Endothelial cell of umbilical vein (primary cell): ENCODE data around the gene BBX. TPM values are rescaled to one million over a fixed set of nuclear protein-coding genes. Genes with fewer than 3 reads are reported as not detected.

Experiments used
- BruUV-seq: library from RNA; stranded (reverse); fragments of 400-500 nt; replicated peaks from 2 replicates; lab custom pipeline; 2021; lab: Mats Ljungman, UMichigan
- CTCF ChIA-PET: fragments of 300-600, 350-600 bp; sonication (Branson Sonifier 250); formaldehyde crosslinking; loops from one replicate; lab custom pipeline; 2021; ENCODE audit warnings: antibody characterized with exemption, inconsistent platforms; lab: Charles Lee
- POLR2A ChIA-PET: fragments of 300-600, 350-600 bp; sonication (Branson Sonifier 250); formaldehyde crosslinking; loops from one replicate; lab custom pipeline; 2021; ENCODE audit warnings: antibody characterized with exemption, inconsistent platforms; lab: Charles Lee
- DNase-seq: peaks from one replicate; pipeline ENCODE4 v3.0.0-alpha.2; 2011; ENCODE audit warnings: low read depth, low spot score
- FAIRE-seq: peaks from 2 replicates; lab custom pipeline; 2011; peaks lifted over from hg19 to GRCh38; lab: Jason Lieb, UNC
- H2AFZ ChIP-seq: 2 replicates; pipeline ENCODE4 v1.6.0; 2012; ENCODE audit warnings: low read depth, low read length, control low read depth, inconsistent platforms
- H3K27ac ChIP-seq: 2 replicates; pipeline ENCODE4 v1.5.1; 2011; ENCODE audit warnings: low read depth, mild to moderate bottlenecking, control low read depth, low read length, moderate library complexity; ENCODE audit not compliant: insufficient read depth
- H3K27me3 ChIP-seq, 2 experiments: 2 replicates each; pipeline versions ENCODE4 v1.6.0 to v1.6.1; 2011; ENCODE audit warnings: low read length in 2 of 2, mixed read lengths in 1 of 2; ENCODE audit not compliant: control insufficient read depth in 2 of 2, insufficient read depth in 2 of 2
- H3K36me3 ChIP-seq, 2 experiments: 2 replicates in 1 of 2; 3 replicates in 1 of 2; pipeline ENCODE4 v1.5.1; 2011; ENCODE audit warnings: low read length in 2 of 2, mild to moderate bottlenecking in 1 of 2, moderate library complexity in 1 of 2; ENCODE audit not compliant: control insufficient read depth in 2 of 2, insufficient read depth in 2 of 2; ENCODE audit errors: extremely low read depth in 1 of 2
- H3K4me1 ChIP-seq: 3 replicates; pipeline ENCODE4 v1.5.1; 2011; ENCODE audit warnings: mild to moderate bottlenecking, low read length; ENCODE audit not compliant: control insufficient read depth, insufficient read depth; ENCODE audit errors: extremely low read depth
- H3K4me2 ChIP-seq: 2 replicates; pipeline ENCODE4 v1.6.1; 2011; ENCODE audit warnings: low read length, control low read depth, mixed read lengths; ENCODE audit not compliant: insufficient read depth
- H3K4me3 ChIP-seq, 3 experiments: fragments of 200-600 bp in 1 of 3; sonication (generic), shearing (Covaris generic) in 1 of 3; replicated peaks in 1 of 3; 2 replicates each; pipeline ENCODE4 v1.5.1; 2011 to 2016; ENCODE audit warnings: control low read depth in 3 of 3, low read length in 3 of 3, mild to moderate bottlenecking in 2 of 3, inconsistent platforms in 1 of 3, low read depth in 1 of 3, moderate library complexity in 1 of 3; ENCODE audit not compliant: insufficient read depth in 1 of 3
- H3K79me2 ChIP-seq: 2 replicates; pipeline ENCODE4 v1.6.0; 2012; ENCODE audit warnings: low read length, inconsistent platforms; ENCODE audit not compliant: control insufficient read depth, insufficient read depth
- H3K9ac ChIP-seq: replicated peaks from 2 replicates; pipeline ENCODE3; 2011; ENCODE audit warnings: low read length, control low read depth; ENCODE audit not compliant: insufficient read depth; ENCODE audit errors: extremely low read depth
- H3K9me1 ChIP-seq: replicated peaks from 3 replicates; pipeline ENCODE4 v1.6.0; 2011; ENCODE audit warnings: mild to moderate bottlenecking, low read length; ENCODE audit not compliant: control insufficient read depth, insufficient read depth; ENCODE audit errors: extremely low read depth
- H3K9me3 ChIP-seq: replicated peaks from 2 replicates; pipeline ENCODE4 v1.5.1; 2012; ENCODE audit warnings: low read length, inconsistent platforms; ENCODE audit not compliant: control insufficient read depth, insufficient read depth
- H4K20me1 ChIP-seq: replicated peaks from 2 replicates; pipeline ENCODE3; 2011; ENCODE audit warnings: mild to moderate bottlenecking, low read length; ENCODE audit not compliant: control insufficient read depth, insufficient read depth; ENCODE audit errors: extremely low read depth
- EZH2 ChIP-seq: IDR thresholded peaks from 2 replicates; pipeline ENCODE4 v1.6.1; 2012; ENCODE audit warnings: borderline replicate concordance, low read depth, mild to moderate bottlenecking, moderate library complexity, low read length, inconsistent platforms; ENCODE audit not compliant: severe bottlenecking
- FOS ChIP-seq: IDR thresholded peaks from 2 replicates; pipeline ENCODE4 v1.6.1; 2011; ENCODE audit warnings: mild to moderate bottlenecking, low read length, moderate library complexity, borderline replicate concordance; ENCODE audit not compliant: insufficient read depth
- GATA2 ChIP-seq: IDR thresholded peaks from 2 replicates; pipeline ENCODE4 v1.7.0; 2011; ENCODE audit warnings: low read depth, mild to moderate bottlenecking, moderate library complexity, mixed read lengths, low read length; ENCODE audit not compliant: insufficient read length, insufficient read depth
- JUN ChIP-seq: IDR thresholded peaks from 2 replicates; pipeline ENCODE4 v1.6.1; 2011; ENCODE audit warnings: borderline replicate concordance, low read depth; ENCODE audit not compliant: insufficient read length, insufficient read depth
- MYC ChIP-seq: IDR thresholded peaks from one replicate; pipeline ENCODE4 v1.6.1; 2011; ENCODE audit warnings: mild to moderate bottlenecking, low read depth, low read length
- POLR2A ChIP-seq: IDR thresholded peaks from 2 replicates; pipeline ENCODE4 v1.6.1; 2012; ENCODE audit warnings: low read depth, mild to moderate bottlenecking, control low read depth, low read length
- POLR2AphosphoS5 ChIP-seq: IDR thresholded peaks from 2 replicates; pipeline ENCODE4 v1.6.1; 2012; ENCODE audit warnings: low read depth, mild to moderate bottlenecking, control low read depth, low read length, moderate library complexity; ENCODE audit not compliant: insufficient read depth
- dilution Hi-C: fragments of 300-500 bp; cut with MboI; formaldehyde crosslinking; loops from one replicate; pipeline ENCODE4 v1.15.0; 2019; ENCODE audit warnings: low sequenced_read_pairs; ENCODE audit not compliant: extremely low pct_ligation_motif_present
- intact Hi-C: fragments of 100-400 bp; cut with micrococcal nuclease; formaldehyde crosslinking; loops from one replicate; pipeline ENCODE4 v1.10.0; 2022
- polyA plus RNA-seq, 4 experiments: library from polyadenylated mRNA; depleted of rRNA in 3 of 4; stranded (reverse) in 3 of 4; unstranded in 1 of 4; fragments of >200 nt; gene quantifications; 2 replicates each; pipeline versions ENCODE4 v1.2.1 to v1.2.3, GENCODE V29; 2011 to 2012; ENCODE audit warnings: missing spikeins in 1 of 4
- total RNA-seq: library from RNA; stranded (reverse); gene quantifications from 2 replicates; pipeline ENCODE4 v1.2.3, GENCODE V29; 2021
- TF ChIP-seq, protein P1 (sequence below): IDR thresholded peaks from 2 replicates; pipeline ENCODE4 v1.6.1; 2011; ENCODE audit not compliant: insufficient read depth, insufficient read length
- TF ChIP-seq, protein P2 (sequence below), 2 donors: IDR thresholded peaks; 1 replicate in 1 of 2; 2 replicates in 1 of 2; pipeline ENCODE4 v1.5.1; 2011; ENCODE audit warnings: low read length in 2 of 2, mild to moderate bottlenecking in 2 of 2, moderate library complexity in 2 of 2, control low read depth in 1 of 2, inconsistent platforms in 1 of 2, low read depth in 1 of 2; ENCODE audit not compliant: insufficient read depth in 1 of 2; ENCODE audit errors: extremely low read depth in 1 of 2

BBX gene
- total and polyA plus RNA-seq, 2 donors (not counting 3 experiments of a cell fraction or from before 2014, with no cell fraction given): 21.4 to 43.4 TPM

DNA sequence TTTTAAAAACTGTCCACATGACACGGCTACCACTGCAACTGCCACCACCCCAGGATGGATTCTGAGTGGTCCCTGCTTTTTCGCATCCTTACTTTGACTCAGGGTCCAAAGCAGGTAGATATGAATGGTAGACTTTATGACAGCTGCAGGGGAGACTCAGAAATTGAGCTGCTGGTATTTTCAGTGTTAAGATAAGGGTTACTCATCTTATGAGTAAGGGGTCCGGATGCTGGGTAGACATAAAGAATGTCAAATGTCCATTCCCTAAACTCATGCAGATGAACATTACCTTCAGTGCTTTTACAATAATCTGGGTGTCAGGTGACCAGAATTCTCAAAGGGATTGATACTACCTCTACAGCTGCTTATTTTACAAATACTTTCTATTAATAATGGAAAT is 25.9 kb upstream of the BBX start:
- Histone ChIP-seq H3K4me3 (no peak overlapping the region), H3K27me3 (peaks cover 1 to 6% of the 10 kb centered on the region in 2 experiments), H3K79me2 (no peaks in the 10 kb centered on the region), H3K36me3 (no peaks in the 10 kb centered on the region), H3K4me1 (no peaks in the 10 kb centered on the region), H3K4me2 (no peak overlapping the region), H2AFZ (no peak overlapping the region), H3K27ac (no peak overlapping the region), H3K9ac (no peak overlapping the region), H3K9me3 (no peaks in the 10 kb centered on the region), H3K9me1 (no peaks in the 10 kb centered on the region), H4K20me1 (no peaks in the 10 kb centered on the region)
- intact Hi-C loops (no loop called here), dilution Hi-C loops (no loop called here)
- TF ChIP-seq, protein P1, sequence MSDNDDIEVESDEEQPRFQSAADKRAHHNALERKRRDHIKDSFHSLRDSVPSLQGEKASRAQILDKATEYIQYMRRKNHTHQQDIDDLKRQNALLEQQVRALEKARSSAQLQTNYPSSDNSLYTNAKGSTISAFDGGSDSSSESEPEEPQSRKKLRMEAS: no peak
- no peak for TF ChIP-seq JUN
- TF ChIP-seq POLR2AphosphoS5: no peak
- TF ChIP-seq, protein P2, sequence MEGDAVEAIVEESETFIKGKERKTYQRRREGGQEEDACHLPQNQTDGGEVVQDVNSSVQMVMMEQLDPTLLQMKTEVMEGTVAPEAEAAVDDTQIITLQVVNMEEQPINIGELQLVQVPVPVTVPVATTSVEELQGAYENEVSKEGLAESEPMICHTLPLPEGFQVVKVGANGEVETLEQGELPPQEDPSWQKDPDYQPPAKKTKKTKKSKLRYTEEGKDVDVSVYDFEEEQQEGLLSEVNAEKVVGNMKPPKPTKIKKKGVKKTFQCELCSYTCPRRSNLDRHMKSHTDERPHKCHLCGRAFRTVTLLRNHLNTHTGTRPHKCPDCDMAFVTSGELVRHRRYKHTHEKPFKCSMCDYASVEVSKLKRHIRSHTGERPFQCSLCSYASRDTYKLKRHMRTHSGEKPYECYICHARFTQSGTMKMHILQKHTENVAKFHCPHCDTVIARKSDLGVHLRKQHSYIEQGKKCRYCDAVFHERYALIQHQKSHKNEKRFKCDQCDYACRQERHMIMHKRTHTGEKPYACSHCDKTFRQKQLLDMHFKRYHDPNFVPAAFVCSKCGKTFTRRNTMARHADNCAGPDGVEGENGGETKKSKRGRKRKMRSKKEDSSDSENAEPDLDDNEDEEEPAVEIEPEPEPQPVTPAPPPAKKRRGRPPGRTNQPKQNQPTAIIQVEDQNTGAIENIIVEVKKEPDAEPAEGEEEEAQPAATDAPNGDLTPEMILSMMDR (IDR thresholded peaks at IDR 0.05; ENCODE audit: extremely low read depth in 1 of 2, insufficient read depth in 1 of 2, low read depth in 1 of 2, low read length in 2 of 2): no peak
- no peak for TF ChIP-seq EZH2
- no peak for TF ChIP-seq POLR2A
- TF ChIP-seq MYC: no peak
- TF ChIP-seq GATA2: no peak
- TF ChIP-seq FOS: no peak
- DNase-seq: no peak
- ChIA-PET POLR2A (no interaction called here), CTCF (no interaction called here)
- no TSS peak for BruUV-seq
- no peak for FAIRE-seq
